HEK293 (cell line): ENCODE data around the gene SLC6A13.

Experiments used
- CTCF ChIA-PET: fragments of 350-600 bp; formaldehyde crosslinking; extraction: SDS; loops from one replicate; lab custom pipeline; 2021; ENCODE audit warnings: antibody characterized with exemption; lab: Yijun Ruan, JAX
- POLR2A ChIA-PET: fragments of 300-600 bp; formaldehyde crosslinking; extraction: SDS; loops from one replicate; lab custom pipeline; 2020; ENCODE audit warnings: antibody characterized with exemption, inconsistent platforms; lab: Yijun Ruan, JAX
- H3K27ac ChIP-seq: fragments of 200-500 bp; sonication (Bioruptor generic); 2 replicates; pipeline ENCODE4 v1.5.1; 2014; ENCODE audit warnings: low read depth, low read length, control low read depth, inconsistent platforms; ENCODE audit errors: extremely low read depth
- H3K36me3 ChIP-seq, 2 experiments: fragments of 200-500 bp in 1 of 2; sonication (Bioruptor generic) in 1 of 2; 1 replicate in 1 of 2; 2 replicates in 1 of 2; pipeline ENCODE4 v1.5.1; 2014 to 2017; ENCODE audit warnings: inconsistent platforms in 2 of 2, low read length in 2 of 2; ENCODE audit not compliant: control insufficient read depth in 2 of 2, insufficient read depth in 1 of 2
- H3K4me1 ChIP-seq: fragments of 200-500 bp; sonication (Bioruptor generic); 2 replicates; pipeline ENCODE4 v1.5.1; 2014; ENCODE audit warnings: mild to moderate bottlenecking, low read length, inconsistent platforms; ENCODE audit not compliant: control insufficient read depth, insufficient read depth
- H3K4me3 ChIP-seq: 2 replicates; pipeline ENCODE4 v1.5.1; 2011; ENCODE audit warnings: low read depth, mild to moderate bottlenecking, control low read depth, low read length, moderate library complexity
- H3K9me3 ChIP-seq: fragments of 200-500 bp; sonication (Bioruptor generic); 2 replicates; pipeline ENCODE4 v1.5.1; 2014; ENCODE audit warnings: low read depth, low read length, inconsistent platforms; ENCODE audit not compliant: control insufficient read depth, insufficient read depth
- HOXC10 ChIP-seq: sonication (generic); formaldehyde crosslinking; IDR thresholded peaks from 2 replicates; pipeline ENCODE4 v1.8.1; 2023; ENCODE audit warnings: mild to moderate bottlenecking, missing genetic modification reagents
- HOXD13 ChIP-seq: sonication (generic); formaldehyde crosslinking; IDR thresholded peaks from 2 replicates; pipeline ENCODE4 v1.8.0; 2022; ENCODE audit warnings: missing genetic modification reagents, borderline replicate concordance
- ZBTB20 ChIP-seq: fragments of 450-650 bp; formaldehyde crosslinking; IDR thresholded peaks from 2 replicates; pipeline ENCODE4 v1.5.1; 2016; ENCODE audit warnings: missing biosample characterization, missing genetic modification characterization
- ZEB2 ChIP-seq: fragments of 450-650 bp; formaldehyde crosslinking; IDR thresholded peaks from 2 replicates; pipeline ENCODE4 v1.5.1; 2016; ENCODE audit warnings: missing biosample characterization, missing genetic modification characterization
- ZNF121 ChIP-seq: fragments of 450-650 bp; formaldehyde crosslinking; IDR thresholded peaks from 2 replicates; pipeline ENCODE4 v1.5.1; 2016; ENCODE audit warnings: missing biosample characterization, missing genetic modification characterization
- ZNF184 ChIP-seq: fragments of 450-650 bp; IDR thresholded peaks from 2 replicates; pipeline ENCODE4 v1.5.1; 2018; ENCODE audit warnings: missing biosample characterization, mild to moderate bottlenecking, missing genetic modification characterization
- ZNF292 ChIP-seq: fragments of 450-650 bp; formaldehyde crosslinking; IDR thresholded peaks from 2 replicates; pipeline ENCODE4 v1.5.1; 2016; ENCODE audit warnings: low read depth, missing biosample characterization, missing genetic modification characterization, borderline replicate concordance
- ZNF391 ChIP-seq: fragments of 450-650 bp; formaldehyde crosslinking; IDR thresholded peaks from 2 replicates; pipeline ENCODE4 v1.5.1; 2016; ENCODE audit warnings: low read depth, missing biosample characterization, missing genetic modification characterization, borderline replicate concordance
- ZNF416 ChIP-seq: fragments of 450-650 bp; formaldehyde crosslinking; IDR thresholded peaks from 2 replicates; pipeline ENCODE4 v1.5.1; 2016; ENCODE audit warnings: missing biosample characterization, missing genetic modification characterization
- ZNF501 ChIP-seq: fragments of 450-650 bp; formaldehyde crosslinking; IDR thresholded peaks from 2 replicates; pipeline ENCODE4 v1.5.1; 2016; ENCODE audit warnings: missing biosample characterization, missing genetic modification characterization
- ZNF660 ChIP-seq: fragments of 450-650 bp; IDR thresholded peaks from 2 replicates; pipeline ENCODE4 v1.5.1; 2018; ENCODE audit warnings: missing biosample characterization, mild to moderate bottlenecking, missing genetic modification characterization
- ZNF701 ChIP-seq: fragments of 450-650 bp; formaldehyde crosslinking; IDR thresholded peaks from 2 replicates; pipeline ENCODE4 v1.5.1; 2016; ENCODE audit warnings: missing biosample characterization, missing genetic modification characterization
- TF ChIP-seq, protein P1 (sequence below): fragments of 450-650 bp; formaldehyde crosslinking; IDR thresholded peaks from 2 replicates; pipeline ENCODE4 v1.5.1; 2016; ENCODE audit warnings: missing biosample characterization, missing genetic modification characterization
- TF ChIP-seq, protein P2 (sequence below): fragments of 450-650 bp; IDR thresholded peaks from 2 replicates; pipeline ENCODE4 v1.5.1; 2018; ENCODE audit warnings: missing biosample characterization, mild to moderate bottlenecking, missing genetic modification characterization
- TF ChIP-seq, protein P3 (sequence below): fragments of 450-650 bp; formaldehyde crosslinking; IDR thresholded peaks from 2 replicates; pipeline ENCODE4 v1.5.1; 2016; ENCODE audit warnings: missing biosample characterization, missing genetic modification characterization, borderline replicate concordance
- TF ChIP-seq, protein P4 (sequence below): fragments of 450-650 bp; formaldehyde crosslinking; IDR thresholded peaks from 2 replicates; pipeline ENCODE4 v1.5.1; 2016; ENCODE audit warnings: missing biosample characterization, missing genetic modification characterization

SLC6A13 gene

DNA sequence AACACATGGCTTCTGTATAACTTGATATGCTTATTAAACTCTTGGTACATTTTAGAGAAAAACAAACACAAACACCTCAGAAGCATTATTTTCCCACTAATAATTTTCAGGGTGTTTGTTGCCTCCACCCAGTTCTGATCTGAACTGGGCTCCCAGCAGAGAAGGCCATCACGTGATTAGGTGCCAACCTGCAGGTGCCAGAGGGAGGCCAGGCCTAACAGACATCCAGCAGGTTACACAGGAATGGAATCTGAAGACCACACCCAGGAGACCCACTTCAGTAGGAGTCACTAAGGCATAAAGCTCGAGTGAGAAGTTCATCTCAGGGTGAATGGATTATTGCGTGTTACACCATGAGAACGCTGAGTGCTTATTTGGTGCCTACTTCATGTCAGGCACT, 57.6 kb downstream of the SLC6A13 start:
- TF ChIP-seq ZNF292 (tag by site-specific recombination) = no peak
- TF ChIP-seq, protein P1, sequence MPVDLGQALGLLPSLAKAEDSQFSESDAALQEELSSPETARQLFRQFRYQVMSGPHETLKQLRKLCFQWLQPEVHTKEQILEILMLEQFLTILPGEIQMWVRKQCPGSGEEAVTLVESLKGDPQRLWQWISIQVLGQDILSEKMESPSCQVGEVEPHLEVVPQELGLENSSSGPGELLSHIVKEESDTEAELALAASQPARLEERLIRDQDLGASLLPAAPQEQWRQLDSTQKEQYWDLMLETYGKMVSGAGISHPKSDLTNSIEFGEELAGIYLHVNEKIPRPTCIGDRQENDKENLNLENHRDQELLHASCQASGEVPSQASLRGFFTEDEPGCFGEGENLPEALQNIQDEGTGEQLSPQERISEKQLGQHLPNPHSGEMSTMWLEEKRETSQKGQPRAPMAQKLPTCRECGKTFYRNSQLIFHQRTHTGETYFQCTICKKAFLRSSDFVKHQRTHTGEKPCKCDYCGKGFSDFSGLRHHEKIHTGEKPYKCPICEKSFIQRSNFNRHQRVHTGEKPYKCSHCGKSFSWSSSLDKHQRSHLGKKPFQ (tag by site-specific recombination) = no peak
- no peak for TF ChIP-seq ZNF416
- TF ChIP-seq ZNF121 = no peak
- no peak for TF ChIP-seq ZNF701 (tag by site-specific recombination)
- TF ChIP-seq, protein P2, sequence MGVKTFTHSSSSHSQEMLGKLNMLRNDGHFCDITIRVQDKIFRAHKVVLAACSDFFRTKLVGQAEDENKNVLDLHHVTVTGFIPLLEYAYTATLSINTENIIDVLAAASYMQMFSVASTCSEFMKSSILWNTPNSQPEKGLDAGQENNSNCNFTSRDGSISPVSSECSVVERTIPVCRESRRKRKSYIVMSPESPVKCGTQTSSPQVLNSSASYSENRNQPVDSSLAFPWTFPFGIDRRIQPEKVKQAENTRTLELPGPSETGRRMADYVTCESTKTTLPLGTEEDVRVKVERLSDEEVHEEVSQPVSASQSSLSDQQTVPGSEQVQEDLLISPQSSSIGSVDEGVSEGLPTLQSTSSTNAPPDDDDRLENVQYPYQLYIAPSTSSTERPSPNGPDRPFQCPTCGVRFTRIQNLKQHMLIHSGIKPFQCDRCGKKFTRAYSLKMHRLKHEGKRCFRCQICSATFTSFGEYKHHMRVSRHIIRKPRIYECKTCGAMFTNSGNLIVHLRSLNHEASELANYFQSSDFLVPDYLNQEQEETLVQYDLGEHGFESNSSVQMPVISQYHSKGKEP (tag by site-specific recombination) = no peak
- no peak for TF ChIP-seq ZBTB20
- TF ChIP-seq ZEB2 = no peak
- TF ChIP-seq ZNF184 = no peak
- TF ChIP-seq, protein P3, sequence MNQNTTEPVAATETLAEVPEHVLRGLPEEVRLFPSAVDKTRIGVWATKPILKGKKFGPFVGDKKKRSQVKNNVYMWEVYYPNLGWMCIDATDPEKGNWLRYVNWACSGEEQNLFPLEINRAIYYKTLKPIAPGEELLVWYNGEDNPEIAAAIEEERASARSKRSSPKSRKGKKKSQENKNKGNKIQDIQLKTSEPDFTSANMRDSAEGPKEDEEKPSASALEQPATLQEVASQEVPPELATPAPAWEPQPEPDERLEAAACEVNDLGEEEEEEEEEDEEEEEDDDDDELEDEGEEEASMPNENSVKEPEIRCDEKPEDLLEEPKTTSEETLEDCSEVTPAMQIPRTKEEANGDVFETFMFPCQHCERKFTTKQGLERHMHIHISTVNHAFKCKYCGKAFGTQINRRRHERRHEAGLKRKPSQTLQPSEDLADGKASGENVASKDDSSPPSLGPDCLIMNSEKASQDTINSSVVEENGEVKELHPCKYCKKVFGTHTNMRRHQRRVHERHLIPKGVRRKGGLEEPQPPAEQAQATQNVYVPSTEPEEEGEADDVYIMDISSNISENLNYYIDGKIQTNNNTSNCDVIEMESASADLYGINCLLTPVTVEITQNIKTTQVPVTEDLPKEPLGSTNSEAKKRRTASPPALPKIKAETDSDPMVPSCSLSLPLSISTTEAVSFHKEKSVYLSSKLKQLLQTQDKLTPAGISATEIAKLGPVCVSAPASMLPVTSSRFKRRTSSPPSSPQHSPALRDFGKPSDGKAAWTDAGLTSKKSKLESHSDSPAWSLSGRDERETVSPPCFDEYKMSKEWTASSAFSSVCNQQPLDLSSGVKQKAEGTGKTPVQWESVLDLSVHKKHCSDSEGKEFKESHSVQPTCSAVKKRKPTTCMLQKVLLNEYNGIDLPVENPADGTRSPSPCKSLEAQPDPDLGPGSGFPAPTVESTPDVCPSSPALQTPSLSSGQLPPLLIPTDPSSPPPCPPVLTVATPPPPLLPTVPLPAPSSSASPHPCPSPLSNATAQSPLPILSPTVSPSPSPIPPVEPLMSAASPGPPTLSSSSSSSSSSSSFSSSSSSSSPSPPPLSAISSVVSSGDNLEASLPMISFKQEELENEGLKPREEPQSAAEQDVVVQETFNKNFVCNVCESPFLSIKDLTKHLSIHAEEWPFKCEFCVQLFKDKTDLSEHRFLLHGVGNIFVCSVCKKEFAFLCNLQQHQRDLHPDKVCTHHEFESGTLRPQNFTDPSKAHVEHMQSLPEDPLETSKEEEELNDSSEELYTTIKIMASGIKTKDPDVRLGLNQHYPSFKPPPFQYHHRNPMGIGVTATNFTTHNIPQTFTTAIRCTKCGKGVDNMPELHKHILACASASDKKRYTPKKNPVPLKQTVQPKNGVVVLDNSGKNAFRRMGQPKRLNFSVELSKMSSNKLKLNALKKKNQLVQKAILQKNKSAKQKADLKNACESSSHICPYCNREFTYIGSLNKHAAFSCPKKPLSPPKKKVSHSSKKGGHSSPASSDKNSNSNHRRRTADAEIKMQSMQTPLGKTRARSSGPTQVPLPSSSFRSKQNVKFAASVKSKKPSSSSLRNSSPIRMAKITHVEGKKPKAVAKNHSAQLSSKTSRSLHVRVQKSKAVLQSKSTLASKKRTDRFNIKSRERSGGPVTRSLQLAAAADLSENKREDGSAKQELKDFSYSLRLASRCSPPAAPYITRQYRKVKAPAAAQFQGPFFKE (tag by site-specific recombination) = no peak
- no peak for TF ChIP-seq HOXC10 (CRISPR knock-in tag)
- no peak for TF ChIP-seq ZNF391 (tag by site-specific recombination)
- no peak for TF ChIP-seq ZNF660
- TF ChIP-seq, all 188 proteins: peak for 0
- no peaks in the 10 kb centered on the region for H3K4me1 ChIP-seq
- H3K9me3 ChIP-seq = no peaks in the 10 kb centered on the region
- H3K4me3 ChIP-seq = no peak overlapping the region
- POLR2A ChIA-PET = no interaction called here
- H3K27ac ChIP-seq = no peak overlapping the region
- CTCF ChIA-PET = interaction anchor here (1.2 kb wide), 1 partner anchor 15 kb away, joined by 4 read pairs; no protein-coding TSS in a partner anchor
- H3K36me3 ChIP-seq = no peaks in the 10 kb centered on the region

DNA sequence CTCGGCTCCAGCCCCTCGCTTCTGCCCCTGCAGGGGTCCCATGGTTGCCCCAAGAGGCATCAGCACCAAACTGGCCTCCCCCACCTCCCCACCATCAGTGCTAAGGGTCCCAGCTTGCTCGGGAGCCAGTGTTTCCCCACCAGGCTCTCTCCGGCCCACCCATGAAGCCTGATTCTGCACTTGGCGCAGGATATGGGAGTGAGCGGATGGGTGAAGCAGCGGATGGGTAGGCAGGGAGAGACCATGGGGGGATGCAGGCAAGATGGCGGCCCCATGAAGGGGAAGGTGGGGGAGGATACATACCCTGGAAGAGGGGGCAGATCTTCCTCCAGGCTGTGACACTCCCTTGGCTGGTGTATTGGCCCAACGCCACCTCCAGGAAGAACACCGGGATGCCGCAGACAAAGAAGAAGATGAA, 58.4 kb downstream of the SLC6A13 start:
- Histone ChIP-seq H3K27ac (no peak overlapping the region), H3K4me3 (no peak overlapping the region), H3K9me3 (no peaks in the 10 kb centered on the region), H3K4me1 (peaks cover 6% of the 10 kb centered on the region), H3K36me3 (no peaks in the 10 kb centered on the region)
- CTCF ChIA-PET = interaction anchor here (2.0 kb wide), 1 partner anchor 15 kb away, joined by 6 read pairs; no protein-coding TSS in a partner anchor
- TF ChIP-seq, protein P4, sequence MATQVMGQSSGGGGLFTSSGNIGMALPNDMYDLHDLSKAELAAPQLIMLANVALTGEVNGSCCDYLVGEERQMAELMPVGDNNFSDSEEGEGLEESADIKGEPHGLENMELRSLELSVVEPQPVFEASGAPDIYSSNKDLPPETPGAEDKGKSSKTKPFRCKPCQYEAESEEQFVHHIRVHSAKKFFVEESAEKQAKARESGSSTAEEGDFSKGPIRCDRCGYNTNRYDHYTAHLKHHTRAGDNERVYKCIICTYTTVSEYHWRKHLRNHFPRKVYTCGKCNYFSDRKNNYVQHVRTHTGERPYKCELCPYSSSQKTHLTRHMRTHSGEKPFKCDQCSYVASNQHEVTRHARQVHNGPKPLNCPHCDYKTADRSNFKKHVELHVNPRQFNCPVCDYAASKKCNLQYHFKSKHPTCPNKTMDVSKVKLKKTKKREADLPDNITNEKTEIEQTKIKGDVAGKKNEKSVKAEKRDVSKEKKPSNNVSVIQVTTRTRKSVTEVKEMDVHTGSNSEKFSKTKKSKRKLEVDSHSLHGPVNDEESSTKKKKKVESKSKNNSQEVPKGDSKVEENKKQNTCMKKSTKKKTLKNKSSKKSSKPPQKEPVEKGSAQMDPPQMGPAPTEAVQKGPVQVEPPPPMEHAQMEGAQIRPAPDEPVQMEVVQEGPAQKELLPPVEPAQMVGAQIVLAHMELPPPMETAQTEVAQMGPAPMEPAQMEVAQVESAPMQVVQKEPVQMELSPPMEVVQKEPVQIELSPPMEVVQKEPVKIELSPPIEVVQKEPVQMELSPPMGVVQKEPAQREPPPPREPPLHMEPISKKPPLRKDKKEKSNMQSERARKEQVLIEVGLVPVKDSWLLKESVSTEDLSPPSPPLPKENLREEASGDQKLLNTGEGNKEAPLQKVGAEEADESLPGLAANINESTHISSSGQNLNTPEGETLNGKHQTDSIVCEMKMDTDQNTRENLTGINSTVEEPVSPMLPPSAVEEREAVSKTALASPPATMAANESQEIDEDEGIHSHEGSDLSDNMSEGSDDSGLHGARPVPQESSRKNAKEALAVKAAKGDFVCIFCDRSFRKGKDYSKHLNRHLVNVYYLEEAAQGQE (tag by site-specific recombination) = no peak
- TF ChIP-seq ZNF501 (0 out of 2 replicates have a peak, but pooled peaks have one; percentile 18), HOXD13 (no peak)
- POLR2A ChIA-PET = no interaction called here
